Upper lobe of left lung (tissue), 6 donors: ENCODE data around the gene DDIAS. TPM values are rescaled to one million over a fixed set of nuclear protein-coding genes. Genes with fewer than 3 reads are reported as not detected.
A peak's percentile ranks its signal among the peaks of the same experiment; 100 is the strongest.
"Not testable (repeated sequence)": the region's sequence is repeated elsewhere in the genome, so short reads cannot be mapped to it uniquely, and the experiment has no call there.

Experiments
- ATAC-seq, 2 donors: fragments of 200-7000 bp; cut with Tn5 transposase; one replicate each; pipeline ENCODE4 v1.9.1; 2022; ENCODE audit warnings: mild to moderate bottlenecking in 2 of 2, moderate library complexity in 2 of 2; ENCODE audit not compliant: low FRiP score in 2 of 2
- DNase-seq, 2 donors: peaks; one replicate each; pipeline ENCODE4 v3.0.0-alpha.2; 2019 to 2020
- H3K27ac ChIP-seq, 4 donors: fragments of 200-600 bp; sonication (generic); one replicate each; pipeline ENCODE4 v1.5.1; 2016 to 2019
- H3K27me3 ChIP-seq, 4 donors: fragments of 200-600 bp; sonication (generic); one replicate each; pipeline ENCODE4 v1.5.1; 2017 to 2019
- H3K36me3 ChIP-seq, 4 donors: fragments of 200-600 bp; sonication (generic); one replicate each; pipeline ENCODE4 v1.5.1; 2016 to 2019
- H3K4me1 ChIP-seq, 4 donors: fragments of 200-600 bp; sonication (generic); one replicate each; pipeline ENCODE4 v1.5.1; 2018 to 2019
- H3K4me3 ChIP-seq, 4 donors: fragments of 200-600 bp; sonication (generic); one replicate each; pipeline ENCODE4 v1.5.1; 2017 to 2019; ENCODE audit warnings: mild to moderate bottlenecking in 2 of 4, moderate library complexity in 1 of 4
- H3K9me3 ChIP-seq, 4 donors: fragments of 200-600 bp; sonication (generic); one replicate each; pipeline ENCODE4 v1.5.1; 2018 to 2019
- CTCF ChIP-seq, 6 experiments: fragments of 450-650 bp in 4 of 6; fragments of 200-600 bp in 2 of 6; sonication (generic) in 2 of 6; IDR thresholded peaks; one replicate each; pipeline ENCODE4 v1.5.1; 2016 to 2019; ENCODE audit warnings: antibody characterized with exemption in 6 of 6
- EP300 ChIP-seq, 4 donors: sonication (generic); formaldehyde crosslinking; IDR thresholded peaks; one replicate each; pipeline ENCODE4 v1.5.1; 2017; ENCODE audit warnings: antibody characterized with exemption in 4 of 4, control low read depth in 2 of 4
- POLR2A ChIP-seq, 4 donors: fragments of 450-650 bp; IDR thresholded peaks; one replicate each; pipeline ENCODE4 v1.5.1; 2016 to 2017; ENCODE audit warnings: antibody characterized with exemption in 4 of 4, mild to moderate bottlenecking in 2 of 4
- POLR2AphosphoS5 ChIP-seq, 2 donors: sonication (generic); formaldehyde crosslinking; IDR thresholded peaks; one replicate each; pipeline ENCODE4 v1.5.1; 2017; ENCODE audit warnings: antibody characterized with exemption in 2 of 2
- WGBS, 2 donors: methylation state at CpG; one replicate each; pipeline ENCODE4 v1.1.5; 2017 to 2018; 5-methylcytosine and 5-hydroxymethylcytosine counted together
- total RNA-seq, 6 donors: library from RNA; depleted of rRNA in 4 of 6; stranded (reverse); fragments of >200 nt in 4 of 6; gene quantifications; one replicate each; pipeline versions ENCODE4 v1.1.0 to v1.2.1, GENCODE V29; 2016 to 2021
- donor health status: DM: no; HTN: no; CAD: no; lungs with moderate emphysema.
- donor health status: DM: no; HTN: yes; CAD: no; lungs with severe emphysema.

Gene DDIAS
- total RNA-seq, 6 donors from 2014 or later, result 1.3 to 5.6 (median 3.2) TPM; not detected in 2

- WGBS, 2 donors, result 67 to 72% methylated on average over 2 of the region's 2 CpGs
- ATAC-seq (peak in 1 of 2 donors; percentile 61), DNase-seq (peak in 1 of 2 donors; percentile 56)
These were observed 59.2 kb downstream of the DDIAS start for GRCh38 chr11:82960779-82961143.

GRCh38 chr11:82962021-82962420, 60.5 kb downstream of the DDIAS start:
- H3K27me3 ChIP-seq, H3K27ac ChIP-seq, H3K4me3 ChIP-seq, H3K9me3 ChIP-seq, DNase-seq, H3K36me3 ChIP-seq, ATAC-seq: not testable (repeated sequence)
- H3K4me1 ChIP-seq, result peaks cover 0 to 10% (median 2%) of the 10 kb centered on the region in 4 donors

More at GRCh38 chr11:82960779-82961143, 59.2 kb downstream of the DDIAS start:
- H3K27ac ChIP-seq, result no peak overlapping the region
- H3K9me3 ChIP-seq, result no peaks in the 10 kb centered on the region
- H3K4me1 ChIP-seq, result peaks cover 0 to 13% (median 8%) of the 10 kb centered on the region in 4 donors
- H3K36me3 ChIP-seq, result no peaks in the 10 kb centered on the region
- H3K4me3 ChIP-seq, result no peak overlapping the region
- H3K27me3 ChIP-seq, result no peaks in the 10 kb centered on the region
- TF ChIP-seq POLR2A (IDR thresholded peaks at IDR 0.05), result no peak
- no peak for TF ChIP-seq CTCF (IDR thresholded peaks at IDR 0.05)
- no peak for TF ChIP-seq EP300 (IDR thresholded peaks at IDR 0.05)
- TF ChIP-seq POLR2AphosphoS5 (IDR thresholded peaks at IDR 0.05), result no peak

- ATAC-seq (no peak), DNase-seq (no peak)
- WGBS, 2 donors, result 88 to 92% methylated on average over 4 of the region's 4 CpGs
- Histone ChIP-seq H3K9me3 (no peaks in the 10 kb centered on the region), H3K4me3 (no peak overlapping the region), H3K27ac (no peak overlapping the region), H3K27me3 (no peaks in the 10 kb centered on the region), H3K4me1 (no peaks in the 10 kb centered on the region), H3K36me3 (no peaks in the 10 kb centered on the region)
- TF ChIP-seq CTCF (IDR thresholded peaks at IDR 0.05), result no peak
- no peak for TF ChIP-seq POLR2A (IDR thresholded peaks at IDR 0.05)
- no peak for TF ChIP-seq POLR2AphosphoS5 (IDR thresholded peaks at IDR 0.05)
- TF ChIP-seq EP300 (IDR thresholded peaks at IDR 0.05), result no peak
These were observed 65.8 kb downstream of the DDIAS start for GRCh38 chr11:82967381-82967780.

GRCh38 chr11:82969811-82970210, 68.3 kb downstream of the DDIAS start:
- Histone ChIP-seq H3K36me3 (no peaks in the 10 kb centered on the region), H3K4me1 (no peaks in the 10 kb centered on the region), H3K9me3 (no peaks in the 10 kb centered on the region), H3K27me3 (no peaks in the 10 kb centered on the region), H3K4me3 (no peak overlapping the region), H3K27ac (no peak overlapping the region)
- WGBS, 2 donors, result 92% methylated on average over 4 of the region's 4 CpGs
- ATAC-seq (no peak), DNase-seq (no peak)
- TF ChIP-seq POLR2A (IDR thresholded peaks at IDR 0.05), result no peak
- TF ChIP-seq CTCF (IDR thresholded peaks at IDR 0.05), result no peak
- TF ChIP-seq EP300 (IDR thresholded peaks at IDR 0.05), result no peak
- no peak for TF ChIP-seq POLR2AphosphoS5 (IDR thresholded peaks at IDR 0.05)

- not testable (repeated sequence) for H3K36me3 ChIP-seq, H3K27me3 ChIP-seq, ATAC-seq, H3K27ac ChIP-seq, H3K4me1 ChIP-seq, H3K9me3 ChIP-seq
- peak in 1 of 2 donors; percentile 82 for DNase-seq
- WGBS, 2 donors, result 92 to 93% methylated on average over 26 to 60 of the region's 60 CpGs
- H3K4me3 ChIP-seq, result peak overlapping the region in 1 of 4 donors; percentile 11
These were observed 69.1 kb downstream of the DDIAS start for GRCh38 chr11:82970507-82971083.

- 79 to 88% methylated on average over 8 of the region's 8 CpGs for WGBS, 2 donors
- not testable (repeated sequence) for DNase-seq, ATAC-seq, H3K27me3 ChIP-seq, H3K9me3 ChIP-seq, H3K36me3 ChIP-seq, H3K4me1 ChIP-seq, H3K27ac ChIP-seq
- H3K4me3 ChIP-seq, result peak overlapping the region in 1 of 4 donors; percentile 9
- TF ChIP-seq POLR2A (IDR thresholded peaks at IDR 0.05), result peak in 1 of 4 donors; percentile 43
These were observed 70.0 kb downstream of the DDIAS start for GRCh38 chr11:82971519-82971946.
